Mononuclear cell (primary cell): ENCODE measurements around the gene GLIS1. TPM values are rescaled to one million over a fixed set of nuclear protein-coding genes. Genes with fewer than 3 reads are reported as not detected.

ENCODE experiments used
- H3K27me3 ChIP-seq: 2 replicates; pipeline ENCODE4 v1.6.0; 2011; ENCODE audit warnings: low read length, control low read depth; ENCODE audit not compliant: insufficient read depth
- H3K4me1 ChIP-seq: 2 replicates; pipeline ENCODE4 v1.5.1; 2011; ENCODE audit warnings: mild to moderate bottlenecking, low read length, control low read depth; ENCODE audit not compliant: insufficient read depth
- H3K4me3 ChIP-seq: 2 replicates; pipeline ENCODE4 v1.5.1; 2011; ENCODE audit warnings: mild to moderate bottlenecking, low read length, moderate library complexity
- H3K9me3 ChIP-seq: 2 replicates; pipeline ENCODE4 v1.5.1; 2011; ENCODE audit warnings: low read depth, mild to moderate bottlenecking, control low read depth, low read length
- total RNA-seq: library from RNA; depleted of rRNA; stranded (reverse); fragments of >200 nt; gene quantifications from one replicate; pipeline ENCODE4 v1.2.3, GENCODE V29; 2012

Gene GLIS1
- total RNA-seq, 1 donor, result not detected

- Histone ChIP-seq H3K4me3 (no peak overlapping the region), H3K9me3 (no peaks in the 10 kb centered on the region), H3K4me1 (no peaks in the 10 kb centered on the region), H3K27me3 (no peaks in the 10 kb centered on the region)
Measured at GRCh38 chr1:53672243-53672642, 66.7 kb downstream of the GLIS1 start.

GRCh38 chr1:53669621-53670191 is 69.3 kb downstream of the GLIS1 start:
- Histone ChIP-seq H3K27me3 (no peaks in the 10 kb centered on the region), H3K9me3 (no peaks in the 10 kb centered on the region), H3K4me1 (no peaks in the 10 kb centered on the region), H3K4me3 (no peak overlapping the region)

- no peaks in the 10 kb centered on the region for H3K4me1 ChIP-seq
- H3K27me3 ChIP-seq, result no peaks in the 10 kb centered on the region
- H3K4me3 ChIP-seq, result no peak overlapping the region
- no peaks in the 10 kb centered on the region for H3K9me3 ChIP-seq
Measured at GRCh38 chr1:53666566-53666965, 72.4 kb downstream of the GLIS1 start.

- H3K4me3 ChIP-seq, result no peak overlapping the region
- H3K27me3 ChIP-seq, result no peaks in the 10 kb centered on the region
- H3K4me1 ChIP-seq, result no peaks in the 10 kb centered on the region
- no peaks in the 10 kb centered on the region for H3K9me3 ChIP-seq
Measured at GRCh38 chr1:53665996-53666395, 73.0 kb downstream of the GLIS1 start.

- no peaks in the 10 kb centered on the region for H3K9me3 ChIP-seq
- H3K4me3 ChIP-seq, result no peak overlapping the region
- no peaks in the 10 kb centered on the region for H3K4me1 ChIP-seq
- no peaks in the 10 kb centered on the region for H3K27me3 ChIP-seq
Measured at GRCh38 chr1:53663529-53664300, 75.2 kb downstream of the GLIS1 start.

- H3K27me3 ChIP-seq, result no peaks in the 10 kb centered on the region
- H3K4me3 ChIP-seq, result no peak overlapping the region
- H3K4me1 ChIP-seq, result no peaks in the 10 kb centered on the region
- H3K9me3 ChIP-seq, result no peaks in the 10 kb centered on the region
Measured at GRCh38 chr1:53662951-53663350, 76.0 kb downstream of the GLIS1 start.

GRCh38 chr1:53662169-53662568 is 76.8 kb downstream of the GLIS1 start:
- no peaks in the 10 kb centered on the region for H3K27me3 ChIP-seq
- H3K9me3 ChIP-seq, result no peaks in the 10 kb centered on the region
- H3K4me3 ChIP-seq, result no peak overlapping the region
- no peaks in the 10 kb centered on the region for H3K4me1 ChIP-seq

GRCh38 chr1:53661496-53661895 is 77.5 kb downstream of the GLIS1 start:
- H3K4me3 ChIP-seq, result no peak overlapping the region
- no peaks in the 10 kb centered on the region for H3K4me1 ChIP-seq
- H3K27me3 ChIP-seq, result no peaks in the 10 kb centered on the region
- H3K9me3 ChIP-seq, result no peaks in the 10 kb centered on the region

GRCh38 chr1:53660666-53661065 is 78.3 kb downstream of the GLIS1 start:
- H3K9me3 ChIP-seq, result no peaks in the 10 kb centered on the region
- H3K4me3 ChIP-seq, result no peak overlapping the region
- no peaks in the 10 kb centered on the region for H3K27me3 ChIP-seq
- H3K4me1 ChIP-seq, result no peaks in the 10 kb centered on the region

GRCh38 chr1:53659436-53659835 is 79.5 kb downstream of the GLIS1 start:
- H3K9me3 ChIP-seq, result no peaks in the 10 kb centered on the region
- no peaks in the 10 kb centered on the region for H3K27me3 ChIP-seq
- H3K4me1 ChIP-seq, result no peaks in the 10 kb centered on the region
- no peak overlapping the region for H3K4me3 ChIP-seq

- H3K9me3 ChIP-seq, result no peaks in the 10 kb centered on the region
- no peaks in the 10 kb centered on the region for H3K4me1 ChIP-seq
- no peak overlapping the region for H3K4me3 ChIP-seq
- H3K27me3 ChIP-seq, result no peaks in the 10 kb centered on the region
Measured at GRCh38 chr1:53658489-53659230, 80.3 kb downstream of the GLIS1 start.

- Histone ChIP-seq H3K27me3 (no peaks in the 10 kb centered on the region), H3K4me3 (no peak overlapping the region), H3K4me1 (no peaks in the 10 kb centered on the region), H3K9me3 (no peaks in the 10 kb centered on the region)
Measured at GRCh38 chr1:53657891-53658396, 81.0 kb downstream of the GLIS1 start.

- Histone ChIP-seq H3K27me3 (no peaks in the 10 kb centered on the region), H3K4me3 (no peak overlapping the region), H3K9me3 (no peaks in the 10 kb centered on the region), H3K4me1 (no peaks in the 10 kb centered on the region)
Measured at GRCh38 chr1:53657531-53657805, 81.5 kb downstream of the GLIS1 start.

GRCh38 chr1:53656747-53657530 is 82.0 kb downstream of the GLIS1 start:
- H3K27me3 ChIP-seq, result no peaks in the 10 kb centered on the region
- H3K4me3 ChIP-seq, result no peak overlapping the region
- no peaks in the 10 kb centered on the region for H3K4me1 ChIP-seq
- H3K9me3 ChIP-seq, result no peaks in the 10 kb centered on the region
